Panc1 (cell line): ENCODE measurements around the gene EDEM3. TPM values are rescaled to one million over a fixed set of nuclear protein-coding genes. Genes with fewer than 3 reads are reported as not detected.

Source experiments
- ATAC-seq: fragments of 200-7000 bp; cut with Tn5 transposase; 2 replicates; pipeline ENCODE4 v1.9.1; 2020; ENCODE audit warnings: mild to moderate bottlenecking, moderate library complexity
- BruUV-seq: library from RNA; stranded (reverse); fragments of 400-500 nt; replicated peaks from 2 replicates; lab custom pipeline; 2021; lab: Mats Ljungman, UMichigan
- CTCF ChIA-PET: fragments of 300-600 bp; sonication (Branson Sonifier 250); formaldehyde crosslinking; loops from one replicate; lab custom pipeline; 2022; ENCODE audit warnings: antibody characterized with exemption; lab: Charles Lee
- POLR2A ChIA-PET: fragments of 300-600 bp; sonication (Branson Sonifier 250); formaldehyde crosslinking; loops from one replicate; lab custom pipeline; 2022; ENCODE audit warnings: antibody characterized with exemption; lab: Charles Lee
- DNase-seq: peaks from one replicate; pipeline ENCODE4 v3.0.0-alpha.2; 2010; ENCODE audit warnings: low read depth, low spot score
- H3K27ac ChIP-seq: 2 replicates; pipeline ENCODE4 v1.5.1; 2011; ENCODE audit warnings: mild to moderate bottlenecking, low read length, inconsistent platforms
- H3K27me3 ChIP-seq: fragments of 200-500 bp; sonication (Bioruptor generic); 2 replicates; pipeline ENCODE4 v1.6.0; 2014; ENCODE audit warnings: low read length, inconsistent platforms; ENCODE audit not compliant: control insufficient read depth, insufficient read depth
- H3K36me3 ChIP-seq: fragments of 200-500 bp; sonication (Bioruptor generic); 2 replicates; pipeline ENCODE4 v1.5.1; 2014; ENCODE audit warnings: inconsistent platforms, mild to moderate bottlenecking, low read length, moderate library complexity; ENCODE audit not compliant: control insufficient read depth, insufficient read depth
- H3K4me1 ChIP-seq: 2 replicates; pipeline ENCODE4 v1.5.1; 2011; ENCODE audit warnings: inconsistent platforms, mild to moderate bottlenecking, low read length, moderate library complexity; ENCODE audit not compliant: control insufficient read depth, insufficient read depth
- H3K4me3 ChIP-seq, 2 experiments: 2 replicates each; pipeline ENCODE4 v1.5.1; 2011 to 2012; ENCODE audit warnings: low read depth in 2 of 2, low read length in 2 of 2, mild to moderate bottlenecking in 2 of 2, inconsistent platforms in 1 of 2, moderate library complexity in 1 of 2
- H3K9me3 ChIP-seq: fragments of 200-500 bp; sonication (Bioruptor generic); 2 replicates; pipeline ENCODE4 v1.5.1; 2014; ENCODE audit warnings: low read depth, mild to moderate bottlenecking, inconsistent platforms, low read length, moderate library complexity; ENCODE audit not compliant: control insufficient read depth, insufficient read depth
- POLR2AphosphoS5 ChIP-seq: IDR thresholded peaks from 2 replicates; pipeline ENCODE4 v1.6.1; 2012; ENCODE audit warnings: mild to moderate bottlenecking, low read depth, low read length, moderate library complexity
- REST ChIP-seq, 2 experiments: IDR thresholded peaks; 2 replicates each; pipeline ENCODE4 v1.6.1; 2011 to 2012; ENCODE audit warnings: low read depth in 2 of 2, control low read depth in 1 of 2, low read length in 1 of 2, mild to moderate bottlenecking in 1 of 2, moderate library complexity in 1 of 2; ENCODE audit not compliant: insufficient read depth in 1 of 2
- SIN3A ChIP-seq: IDR thresholded peaks from 2 replicates; pipeline ENCODE4 v1.6.1; 2012; ENCODE audit warnings: low read depth, mild to moderate bottlenecking, low read length, moderate library complexity, borderline replicate concordance; ENCODE audit not compliant: insufficient read depth
- TCF7L2 ChIP-seq: IDR thresholded peaks from 2 replicates; pipeline ENCODE4 v1.6.1; 2011; ENCODE audit warnings: mild to moderate bottlenecking, low read depth, low read length, inconsistent platforms
- in situ Hi-C: cut with HindIII; loops from 2 replicates; pipeline ENCODE4 v1.10.0; 2016; ENCODE audit warnings: low sequenced_read_pairs, low pct_unique_long_range_greater_than_20kb
- intact Hi-C: fragments of 100-400 bp; cut with micrococcal nuclease; formaldehyde crosslinking; loops from one replicate; pipeline ENCODE4 v1.10.0; 2022; ENCODE audit not compliant: unreplicated experiment
- total RNA-seq: library from RNA; stranded (reverse); gene quantifications from one replicate; pipeline ENCODE4 v1.2.1, GENCODE V29; 2021; ENCODE audit not compliant: unreplicated experiment
- TF ChIP-seq, protein P1 (sequence below): fragments of 450-650 bp; IDR thresholded peaks from 2 replicates; pipeline ENCODE4 v1.5.1; 2017; ENCODE audit warnings: mild to moderate bottlenecking

EDEM3 gene
- total RNA-seq, 1 experiment from 2014 or later: 17.4 TPM

DNA sequence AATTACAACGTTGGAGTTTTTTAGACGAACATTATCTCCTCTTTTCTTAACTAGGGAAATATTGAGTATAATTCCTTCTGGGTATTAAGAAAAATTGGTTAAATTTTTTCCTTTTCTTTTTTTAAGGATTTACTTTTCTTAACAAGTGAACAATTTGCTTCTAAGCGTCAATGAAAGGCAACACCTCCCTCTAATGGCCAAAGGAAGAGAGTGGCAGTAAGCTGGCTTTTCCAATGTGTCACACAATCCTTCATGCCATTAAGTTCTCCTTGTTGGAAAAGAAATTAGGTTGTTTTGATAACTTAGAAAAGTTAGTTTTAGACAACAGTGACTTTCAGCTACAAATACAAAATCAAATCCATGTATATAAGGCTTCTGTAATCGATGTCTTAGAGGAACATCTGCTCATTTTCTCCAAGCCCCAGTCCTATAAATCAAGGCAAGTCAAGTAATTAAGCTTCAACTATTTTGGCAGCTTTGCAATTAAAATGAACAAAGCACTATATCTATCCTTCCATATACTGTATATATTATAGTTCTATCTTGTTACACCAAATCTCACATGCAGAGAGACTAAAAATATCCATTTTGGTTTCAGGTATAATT lies 62.8 kb downstream of the EDEM3 start:
- Histone ChIP-seq H3K27me3 (no peaks in the 10 kb centered on the region), H3K4me1 (no peaks in the 10 kb centered on the region), H3K9me3 (no peaks in the 10 kb centered on the region), H3K36me3 (no peaks in the 10 kb centered on the region), H3K4me3 (no peak overlapping the region), H3K27ac (no peak overlapping the region)
- POLR2A ChIA-PET: no interaction called here
- ATAC-seq (no peak), DNase-seq (peak; percentile 27)
- intact Hi-C loops (no loop called here), in situ Hi-C loops (no loop called here)
- no peak for TF ChIP-seq SIN3A
- TF ChIP-seq, protein P1, sequence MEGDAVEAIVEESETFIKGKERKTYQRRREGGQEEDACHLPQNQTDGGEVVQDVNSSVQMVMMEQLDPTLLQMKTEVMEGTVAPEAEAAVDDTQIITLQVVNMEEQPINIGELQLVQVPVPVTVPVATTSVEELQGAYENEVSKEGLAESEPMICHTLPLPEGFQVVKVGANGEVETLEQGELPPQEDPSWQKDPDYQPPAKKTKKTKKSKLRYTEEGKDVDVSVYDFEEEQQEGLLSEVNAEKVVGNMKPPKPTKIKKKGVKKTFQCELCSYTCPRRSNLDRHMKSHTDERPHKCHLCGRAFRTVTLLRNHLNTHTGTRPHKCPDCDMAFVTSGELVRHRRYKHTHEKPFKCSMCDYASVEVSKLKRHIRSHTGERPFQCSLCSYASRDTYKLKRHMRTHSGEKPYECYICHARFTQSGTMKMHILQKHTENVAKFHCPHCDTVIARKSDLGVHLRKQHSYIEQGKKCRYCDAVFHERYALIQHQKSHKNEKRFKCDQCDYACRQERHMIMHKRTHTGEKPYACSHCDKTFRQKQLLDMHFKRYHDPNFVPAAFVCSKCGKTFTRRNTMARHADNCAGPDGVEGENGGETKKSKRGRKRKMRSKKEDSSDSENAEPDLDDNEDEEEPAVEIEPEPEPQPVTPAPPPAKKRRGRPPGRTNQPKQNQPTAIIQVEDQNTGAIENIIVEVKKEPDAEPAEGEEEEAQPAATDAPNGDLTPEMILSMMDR: peak; percentile 71; the same call in 1 of the 2 replicates
- BruUV-seq: TSS peak; percentile 70
- CTCF ChIA-PET: interaction anchor here (0.7 to 1.0 kb wide), 3 partner anchors 10 to 616 kb away, joined by 3 to 6 read pairs (median 4); no protein-coding TSS in a partner anchor

DNA sequence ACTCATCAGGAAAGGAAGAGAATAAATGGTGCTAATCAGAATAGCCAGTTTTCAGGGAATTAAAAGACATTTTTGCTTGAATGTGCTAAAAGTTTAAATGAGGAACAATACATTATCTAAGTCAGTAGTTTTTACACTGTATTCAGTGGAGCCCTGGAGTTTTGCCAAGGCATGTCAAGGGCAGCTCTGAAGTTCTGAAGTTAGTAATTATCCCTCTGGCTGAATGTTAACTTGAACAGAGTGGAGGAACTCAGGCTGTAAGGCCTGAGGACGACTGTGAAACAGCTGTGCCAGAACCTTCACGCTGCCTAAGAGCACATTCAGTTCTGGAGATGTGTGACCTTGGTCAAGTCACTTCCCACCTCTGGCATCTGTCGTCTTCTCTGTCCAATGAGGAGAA lies 68.1 kb downstream of the EDEM3 start:
- in situ Hi-C loops: no loop called here
- H3K27me3 ChIP-seq: no peaks in the 10 kb centered on the region
- POLR2A ChIA-PET: no interaction called here
- intact Hi-C loops: no loop called here
- no peaks in the 10 kb centered on the region for H3K4me1 ChIP-seq
- no peaks in the 10 kb centered on the region for H3K36me3 ChIP-seq
- no TSS peak for BruUV-seq
- H3K27ac ChIP-seq: no peak overlapping the region
- no peaks in the 10 kb centered on the region for H3K9me3 ChIP-seq
- TF ChIP-seq SIN3A (no peak), REST (IDR thresholded peaks at IDR 0.05; ENCODE audit: insufficient read depth in 1 of 2, low read depth in 2 of 2, low read length in 1 of 2) (no peak), POLR2AphosphoS5 (no peak), TCF7L2 (no peak)
- TF ChIP-seq, protein P1: no peak
- no peak overlapping the region for H3K4me3 ChIP-seq
- DNase-seq (no peak), ATAC-seq (no peak)
- CTCF ChIA-PET: no interaction called here
